Stimulated activated CD8-positive, alpha-beta memory T cell treated with anti-CD3 and anti-CD28 coated beads, Interleukin-15, amount 100 ng/mL, for 1 hour (primary cell): Measurements from ENCODE around the gene PLEKHA4.

Experiments used
- DNase-seq: peaks from one replicate; pipeline ENCODE4 v3.0.0-alpha.2; 2020; ENCODE audit warnings: low read depth

The PLEKHA4 gene

GRCh38 chr19:48830088-48830487 is 38.3 kb downstream of the PLEKHA4 start:
- DNase-seq: no peak

GRCh38 chr19:48826606-48827020 is 41.8 kb downstream of the PLEKHA4 start:
- DNase-seq: no peak

GRCh38 chr19:48822514-48822913 is 45.9 kb downstream of the PLEKHA4 start:
- DNase-seq: no peak

- DNase-seq: no peak
Observed at GRCh38 chr19:48821633-48822032, 46.8 kb downstream of the PLEKHA4 start.

- DNase-seq: no peak
Observed at GRCh38 chr19:48819366-48819816, 49.0 kb downstream of the PLEKHA4 start.

- no peak for DNase-seq
Observed at GRCh38 chr19:48818234-48818820, 50.1 kb downstream of the PLEKHA4 start.

- DNase-seq: no peak
Observed at GRCh38 chr19:48817585-48818124, 50.8 kb downstream of the PLEKHA4 start.

- no peak for DNase-seq
Observed at GRCh38 chr19:48815870-48816501, 52.4 kb downstream of the PLEKHA4 start.

GRCh38 chr19:48814895-48815294 is 53.5 kb downstream of the PLEKHA4 start:
- no peak for DNase-seq

- no peak for DNase-seq
Observed at GRCh38 chr19:48813123-48813913, 55.1 kb downstream of the PLEKHA4 start.

- DNase-seq: peak; percentile 13
Observed at GRCh38 chr19:48812094-48812929, 56.1 kb downstream of the PLEKHA4 start.

- no peak for DNase-seq
Observed at GRCh38 chr19:48810151-48810550, 58.3 kb downstream of the PLEKHA4 start.

GRCh38 chr19:48807590-48808308 is 60.7 kb downstream of the PLEKHA4 start:
- no peak for DNase-seq

GRCh38 chr19:48806818-48807589 is 61.4 kb downstream of the PLEKHA4 start:
- no peak for DNase-seq

GRCh38 chr19:48806518-48806817 is 61.9 kb downstream of the PLEKHA4 start:
- peak; percentile 15 for DNase-seq

- no peak for DNase-seq
Observed at GRCh38 chr19:48805452-48805851, 63.0 kb downstream of the PLEKHA4 start.

- DNase-seq: no peak
Observed at GRCh38 chr19:48804496-48804895, 63.9 kb downstream of the PLEKHA4 start.

GRCh38 chr19:48802623-48803022 is 65.8 kb downstream of the PLEKHA4 start:
- DNase-seq: no peak

GRCh38 chr19:48799358-48800300 is 68.8 kb downstream of the PLEKHA4 start:
- no peak for DNase-seq

- DNase-seq: no peak
Observed at GRCh38 chr19:48798937-48799336, 69.5 kb downstream of the PLEKHA4 start.
